ENCODE data around the gene TOMM22.
A peak's percentile ranks its signal among the peaks of the same experiment; 100 is the strongest.

TOMM22 gene

DNA sequence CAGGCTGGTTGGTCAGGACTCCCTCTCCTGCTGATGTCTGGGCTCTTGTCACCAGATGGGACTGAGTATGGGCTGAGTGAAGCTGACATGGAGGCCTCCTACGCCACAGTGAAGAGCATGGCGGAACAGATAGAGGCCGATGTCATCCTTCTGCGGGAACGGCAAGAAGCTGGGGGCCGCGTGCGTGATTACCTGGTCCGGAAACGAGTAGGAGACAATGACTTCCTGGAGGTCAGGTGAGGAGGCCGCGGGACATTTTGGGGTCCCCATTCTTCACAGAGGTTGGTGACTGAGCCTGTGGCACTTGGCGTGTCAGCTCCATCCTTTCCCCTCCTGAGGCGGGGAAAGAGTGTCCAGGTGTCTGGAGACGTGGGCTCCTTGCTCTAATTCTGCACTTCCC, 34.1 kb downstream of the TOMM22 start:
- DNase-seq: no peak

DNA sequence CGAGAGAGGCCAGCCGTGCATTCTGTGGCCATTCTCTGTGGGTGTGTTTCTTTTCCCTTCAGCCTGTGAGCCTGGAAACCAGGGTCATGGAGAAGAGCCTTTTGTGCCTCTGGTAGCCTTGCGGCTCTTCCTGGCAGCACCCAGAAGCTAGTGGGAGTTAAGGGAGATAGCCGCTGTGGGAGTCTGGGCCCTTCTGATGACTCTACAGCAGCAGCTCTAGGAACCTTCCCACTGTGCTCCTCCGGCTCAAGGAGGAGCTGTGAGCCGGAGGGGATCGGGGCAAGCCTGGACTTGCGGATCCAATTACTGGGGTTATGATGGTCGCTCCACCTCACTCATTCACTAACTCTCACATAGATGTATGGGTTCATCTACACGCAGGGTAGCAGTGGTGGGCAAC, 34.5 kb downstream of the TOMM22 start:
- no peak for DNase-seq

DNA sequence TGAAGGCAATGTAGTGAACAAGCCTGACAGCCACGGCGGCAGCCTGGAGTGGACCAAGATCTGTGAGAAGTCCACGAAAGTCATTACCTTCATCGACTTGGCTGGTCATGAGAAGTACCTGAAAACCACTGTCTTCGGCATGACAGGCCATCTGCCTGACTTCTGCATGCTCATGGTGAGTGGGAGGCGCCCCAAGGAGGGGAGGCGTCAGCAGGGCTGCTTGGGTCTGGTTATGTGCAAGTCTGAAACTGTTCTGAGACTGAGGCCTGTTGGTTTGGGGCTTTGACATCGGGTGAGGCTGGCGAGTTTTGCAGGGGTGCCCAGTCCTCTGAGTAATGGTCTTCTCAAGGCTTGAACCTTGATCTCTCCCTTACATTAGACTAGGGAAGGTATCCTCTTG, 35.1 kb downstream of the TOMM22 start:
- no peak for DNase-seq

DNA sequence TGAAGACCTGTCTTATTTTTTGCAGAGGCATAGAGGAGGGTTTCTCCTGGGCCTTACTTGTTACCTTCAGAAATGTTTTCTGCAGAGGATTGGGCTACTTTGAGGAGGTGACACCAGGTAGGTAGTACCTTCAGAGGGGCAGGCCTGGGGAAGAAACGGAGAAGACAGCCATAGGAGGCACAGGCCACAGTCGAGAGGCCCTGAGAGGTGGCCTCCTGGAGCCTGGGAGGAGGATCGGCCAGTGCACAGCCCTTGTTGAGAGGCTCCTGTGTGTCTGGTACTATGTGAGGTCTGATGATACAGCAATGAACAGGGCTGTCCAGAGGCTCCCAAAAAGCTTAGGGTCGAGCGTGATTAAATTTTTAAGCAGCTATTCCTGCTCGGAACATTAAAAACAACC, 35.5 kb downstream of the TOMM22 start:
- no peak for DNase-seq

GRCh38 chr22:38718414-38718813, 36.7 kb downstream of the TOMM22 start:
- DNase-seq: no peak

DNA sequence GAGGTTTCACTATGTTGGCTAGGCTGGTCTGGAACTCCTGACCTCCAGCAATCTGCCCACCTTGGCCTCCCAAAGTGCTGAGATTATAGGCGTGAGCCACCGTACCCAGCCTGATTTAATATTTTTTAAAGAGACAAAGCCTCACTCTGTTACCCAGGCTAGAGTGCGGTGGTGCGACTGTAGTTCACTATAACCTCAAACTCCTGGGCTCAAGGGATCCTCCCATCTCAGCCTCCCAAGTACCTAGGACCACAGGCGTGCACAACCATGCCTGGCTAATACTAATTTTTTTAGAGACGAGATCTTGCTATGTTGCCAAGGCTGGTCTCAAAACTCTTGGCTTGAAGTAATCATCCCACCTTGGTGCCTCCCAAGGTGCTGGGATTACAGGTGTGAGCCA, 37.4 kb downstream of the TOMM22 start:
- no peak for DNase-seq

DNA sequence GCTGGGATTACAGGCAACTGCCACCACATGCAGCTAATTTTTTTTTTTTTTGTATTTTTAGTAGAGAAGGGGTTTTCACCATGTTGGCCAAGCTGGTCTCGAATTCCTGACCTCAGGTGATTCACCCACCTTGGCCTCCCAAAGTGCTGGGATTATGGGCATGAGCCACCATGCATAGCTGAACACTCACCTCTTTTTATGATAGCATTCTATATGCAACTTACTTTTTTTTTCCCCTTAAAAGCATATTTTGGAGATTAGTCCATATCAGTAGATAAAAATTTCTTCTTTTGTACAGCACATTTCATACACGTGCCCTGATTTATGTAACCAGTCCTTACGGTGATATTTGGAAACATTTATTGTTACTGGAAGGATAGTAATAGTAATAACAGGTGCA, 38.6 kb downstream of the TOMM22 start:
- DNase-seq: no peak

DNA sequence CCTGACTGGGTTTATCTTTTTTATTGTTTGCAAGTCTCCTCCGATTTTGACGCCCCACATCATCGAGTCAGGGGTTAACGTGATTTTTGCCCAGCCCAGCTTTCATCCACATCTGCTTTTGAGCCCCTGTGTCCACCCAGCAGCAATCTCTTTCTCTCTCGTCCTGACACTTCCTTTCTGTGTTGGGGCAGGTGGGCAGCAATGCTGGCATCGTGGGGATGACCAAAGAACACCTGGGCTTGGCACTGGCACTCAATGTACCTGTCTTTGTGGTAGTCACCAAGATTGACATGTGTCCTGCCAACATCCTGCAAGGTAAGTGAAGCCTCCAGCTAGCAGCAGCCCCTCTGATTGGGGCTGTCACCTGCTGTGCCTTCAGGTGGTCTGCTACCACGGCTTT, 39.8 kb downstream of the TOMM22 start:
- DNase-seq: no peak

GRCh38 chr22:38724176-38724575, 42.4 kb downstream of the TOMM22 start:
- no peak for DNase-seq

- DNase-seq: peak; percentile 77
Measured at GRCh38 chr22:38724926-38725571, 43.3 kb downstream of the TOMM22 start.

- no peak for DNase-seq
Measured at GRCh38 chr22:38725900-38726655, 44.3 kb downstream of the TOMM22 start.

DNA sequence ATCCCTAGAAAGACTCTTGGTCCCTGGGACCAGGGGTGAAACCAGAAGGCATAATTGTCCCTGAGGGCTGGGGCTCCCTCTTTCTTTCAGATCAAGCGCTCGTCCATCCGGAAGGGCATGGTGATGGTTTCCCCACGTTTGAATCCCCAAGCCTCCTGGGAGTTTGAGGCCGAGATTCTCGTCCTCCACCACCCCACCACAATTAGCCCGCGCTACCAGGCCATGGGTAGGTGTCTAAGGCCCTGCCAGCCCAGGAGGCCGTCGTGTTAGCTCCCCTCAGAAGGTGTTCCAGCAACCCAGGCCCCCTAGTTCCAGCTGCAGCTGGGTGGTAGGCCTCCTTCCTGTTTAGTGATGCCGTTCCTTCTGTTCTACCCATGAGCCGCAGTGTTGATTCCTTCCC, 45.4 kb downstream of the TOMM22 start:
- DNase-seq: no peak

DNA sequence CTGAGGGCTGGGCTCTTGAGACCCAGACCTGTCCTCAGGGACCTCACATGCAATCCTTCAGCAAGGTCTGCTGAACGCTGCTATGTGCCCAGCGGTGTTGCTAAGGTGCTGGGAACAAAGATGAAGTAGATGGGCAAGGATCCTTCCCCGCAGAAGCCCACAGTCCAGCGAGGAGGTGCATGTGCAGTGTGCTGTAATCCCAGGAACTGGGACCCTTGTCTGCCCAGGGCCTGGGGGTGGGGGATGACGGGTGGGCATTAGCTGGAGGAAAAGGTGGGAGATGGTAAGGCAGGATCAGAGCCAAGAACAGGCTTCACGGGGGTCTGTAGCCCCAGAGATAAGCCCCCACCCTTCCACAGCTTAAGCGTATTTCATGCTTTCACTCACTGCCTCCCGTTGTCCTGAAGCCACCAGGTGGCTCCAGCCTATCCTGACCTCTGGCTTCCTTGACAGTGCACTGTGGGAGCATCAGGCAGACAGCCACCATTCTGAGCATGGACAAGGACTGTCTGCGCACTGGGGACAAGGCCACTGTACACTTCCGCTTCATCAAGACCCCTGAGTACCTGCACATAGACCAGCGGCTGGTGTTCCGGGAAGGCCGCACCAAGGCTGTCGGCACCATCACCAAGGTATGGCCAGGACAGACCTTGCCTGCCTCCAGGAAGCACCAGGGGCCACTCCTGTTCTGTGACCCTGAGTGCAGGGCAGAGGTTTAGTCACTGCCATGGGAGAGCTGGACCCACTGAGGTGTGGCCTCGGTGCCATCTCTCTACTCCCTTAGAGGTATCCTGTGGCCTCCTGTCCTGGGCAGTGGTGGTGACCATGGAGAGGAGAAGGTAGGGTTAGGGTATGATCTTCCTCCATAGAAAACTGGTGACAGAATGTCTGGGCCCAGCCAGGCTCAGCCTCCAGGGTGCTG, 46.0 kb downstream of the TOMM22 start:
- no peak for DNase-seq

DNA sequence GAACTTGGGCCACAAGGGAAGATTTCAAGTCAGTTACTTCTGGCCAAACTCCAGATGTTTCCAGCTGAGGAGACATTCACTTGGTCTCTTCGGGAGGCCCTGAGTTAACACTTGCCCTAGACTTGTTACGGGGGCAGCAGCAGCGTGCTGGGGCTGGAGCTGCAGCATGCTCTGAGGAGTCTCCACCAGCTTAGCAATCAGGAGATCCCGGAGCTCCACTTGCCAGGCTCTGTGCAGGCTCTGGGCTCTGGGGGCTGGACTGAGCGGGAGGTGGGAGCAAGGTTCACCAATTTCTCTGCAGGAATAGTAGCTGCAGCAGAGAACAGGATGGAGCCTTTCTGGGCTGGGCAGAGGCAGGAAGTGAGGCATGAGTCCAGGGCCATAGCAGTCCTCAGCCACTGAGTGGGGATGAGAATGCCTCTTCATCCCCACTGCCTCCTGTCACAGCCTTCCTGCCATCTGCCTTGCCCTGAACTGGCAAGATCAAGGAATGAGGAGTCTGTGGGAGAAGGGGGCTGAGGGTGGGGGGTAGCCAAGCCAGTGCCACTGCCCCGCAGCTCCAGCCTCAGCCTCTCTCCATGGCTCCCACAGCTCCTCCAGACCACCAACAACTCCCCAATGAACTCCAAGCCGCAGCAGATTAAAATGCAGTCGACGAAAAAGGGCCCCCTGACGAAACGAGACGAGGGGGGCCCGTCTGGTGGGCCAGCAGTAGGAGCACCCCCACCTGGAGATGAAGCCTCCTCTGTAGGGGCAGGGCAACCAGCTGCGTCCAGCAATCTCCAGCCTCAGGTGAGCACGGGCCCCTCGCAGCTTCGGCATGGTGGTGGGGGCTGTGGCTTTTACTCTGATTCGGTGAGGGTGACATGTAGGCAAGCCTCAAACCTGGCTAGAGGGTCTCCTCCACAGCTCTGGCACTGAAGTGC, 47.4 kb downstream of the TOMM22 start:
- DNase-seq: no peak

DNA sequence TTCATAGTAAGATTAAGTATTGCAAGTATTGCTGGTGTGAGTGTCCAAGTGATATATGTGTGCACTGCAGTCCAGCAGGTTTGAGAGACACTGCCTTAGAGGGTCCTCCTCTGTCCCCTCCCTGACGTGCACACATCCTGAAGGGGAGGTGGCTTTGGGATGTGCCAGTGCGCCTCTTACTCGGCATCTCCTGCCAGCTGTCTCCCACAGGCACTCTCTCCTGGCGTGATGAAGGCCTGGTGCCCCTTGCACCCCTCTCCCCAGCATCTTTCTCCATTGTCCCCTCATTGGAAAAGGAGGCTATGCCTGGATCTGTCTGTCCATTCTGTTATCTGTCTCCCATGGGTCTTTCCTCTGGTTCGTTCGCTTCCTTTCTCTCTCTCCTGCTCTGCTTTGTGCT, 48.2 kb downstream of the TOMM22 start:
- DNase-seq: no peak

DNA sequence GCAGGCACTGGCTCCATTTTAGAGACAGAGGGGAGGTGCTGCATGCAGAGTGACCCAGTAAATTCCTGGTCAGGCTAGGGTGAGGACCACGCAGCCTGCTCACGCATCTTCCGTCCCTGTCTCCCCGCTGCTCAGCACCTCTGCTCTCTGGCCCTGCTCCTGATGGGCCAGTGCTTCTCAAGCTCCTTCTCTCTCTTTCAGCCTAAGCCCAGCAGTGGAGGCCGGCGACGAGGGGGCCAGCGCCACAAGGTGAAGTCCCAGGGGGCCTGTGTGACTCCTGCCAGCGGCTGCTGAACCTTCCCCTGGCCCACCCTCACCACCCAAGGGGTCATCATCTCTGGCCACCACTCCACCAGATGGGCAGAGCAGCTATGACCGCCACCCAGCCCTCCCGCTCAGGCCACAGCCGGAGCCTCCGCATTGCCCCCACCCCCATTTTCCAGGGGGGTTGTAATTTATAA, 48.7 kb downstream of the TOMM22 start:
- no peak for DNase-seq

DNA sequence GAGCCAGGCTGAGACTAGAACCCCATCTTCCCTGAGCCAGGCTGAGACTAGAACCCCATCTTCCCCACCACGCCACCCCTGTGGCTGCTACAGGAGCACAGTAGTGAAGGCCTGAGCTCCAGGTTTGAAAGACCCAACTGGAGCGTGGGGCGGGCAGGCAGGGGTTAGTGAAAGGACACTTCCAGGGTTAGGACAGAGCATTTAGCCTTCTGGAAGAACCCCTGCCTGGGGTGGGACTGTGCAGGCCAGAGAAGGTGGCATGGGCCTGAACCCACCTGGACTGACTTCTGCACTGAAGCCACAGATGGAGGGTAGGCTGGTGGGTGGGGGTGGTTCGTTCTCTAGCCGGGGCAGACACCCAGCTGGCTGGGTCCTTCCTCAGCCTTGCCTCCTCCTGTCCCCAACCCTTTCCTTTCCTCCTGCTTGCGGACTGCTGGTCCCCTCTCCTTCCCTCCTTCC, 50.0 kb downstream of the TOMM22 start:
- no peak for DNase-seq

DNA sequence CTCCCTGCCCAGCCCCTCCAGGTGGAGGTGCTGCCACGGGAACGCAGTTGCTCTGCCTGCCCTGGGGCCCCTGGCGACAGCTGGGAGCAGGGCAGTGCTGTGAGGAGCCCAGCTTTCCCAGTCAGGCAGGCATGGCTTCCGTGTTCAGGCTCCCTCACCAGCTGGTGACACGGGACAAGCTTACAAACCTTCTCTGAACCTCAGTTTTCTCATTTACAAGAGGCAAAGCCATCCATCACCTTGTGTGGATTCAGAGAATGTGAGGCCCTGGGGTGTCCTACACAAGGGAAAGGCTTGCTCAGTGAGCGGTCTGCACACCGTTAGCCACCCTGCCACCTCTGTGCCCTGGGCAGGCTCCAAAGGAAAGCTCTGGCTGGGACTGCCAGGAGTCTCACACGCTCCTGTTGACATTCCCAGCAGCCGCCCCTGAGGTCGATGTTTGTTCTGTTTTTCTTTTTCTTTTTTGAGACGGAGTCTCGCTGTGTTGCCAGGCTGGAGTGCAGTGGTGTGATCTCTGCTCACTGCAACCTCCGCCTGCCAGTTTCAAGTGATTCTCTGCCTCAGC, 50.6 kb downstream of the TOMM22 start:
- no peak for DNase-seq

- peak; percentile 61 for DNase-seq
Measured at GRCh38 chr22:38733329-38733723, 51.6 kb downstream of the TOMM22 start.

GRCh38 chr22:38733724-38734381, 52.1 kb downstream of the TOMM22 start:
- no peak for DNase-seq

DNA sequence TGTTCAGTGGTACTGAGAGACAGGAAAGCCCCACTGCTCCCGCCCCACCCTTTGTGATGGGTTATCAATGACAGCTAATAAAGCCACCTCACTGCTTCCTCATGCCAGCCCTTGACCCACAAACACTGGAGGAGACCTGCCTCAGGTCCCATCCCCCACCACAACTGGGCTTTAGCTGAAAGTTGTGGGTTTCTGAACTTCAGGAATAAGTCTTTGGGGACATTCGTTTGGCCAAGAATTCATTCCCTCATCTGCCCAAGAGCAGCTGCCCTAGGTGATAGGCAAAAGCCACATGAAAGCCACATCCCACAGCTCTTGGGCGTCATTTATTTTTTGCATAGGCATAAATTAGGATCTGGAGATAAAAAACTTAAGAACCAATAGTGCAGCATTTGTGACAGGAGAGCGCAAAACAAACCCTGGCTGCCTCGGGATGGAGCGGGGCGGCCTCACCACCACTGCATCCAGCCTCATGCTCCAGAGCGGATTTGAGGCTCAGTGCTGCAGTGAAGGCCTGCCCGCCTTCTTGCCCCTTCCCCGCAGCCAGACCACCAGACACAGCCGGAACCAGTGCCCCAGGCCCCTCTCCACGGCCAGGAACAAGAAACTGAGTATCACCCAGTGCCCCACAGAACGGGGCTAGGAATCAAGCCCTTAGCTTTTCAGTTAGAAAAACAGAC, 52.8 kb downstream of the TOMM22 start:
- peak; percentile 32 for DNase-seq

Data from hematopoietic multipotent progenitor cell treated with erythropoietin and hydrocortisone succinate and interleukin-3 and kit ligand, for 8 days (in vitro differentiated cells).